IgD-negative memory B cell (primary cell): Measurements from ENCODE around the gene TCHP. TPM values are rescaled to one million over a fixed set of nuclear protein-coding genes. Genes with fewer than 3 reads are reported as not detected.

Experiments
- H3K27ac Mint-ChIP-seq, 3 donors: one replicate each; pipeline ENCODE4 v1.8.0; 2020 to 2022; ENCODE audit warnings: mild to moderate bottlenecking in 3 of 3, mixed read lengths in 3 of 3, moderate library complexity in 1 of 3
- H3K27me3 Mint-ChIP-seq: one replicate; pipeline ENCODE4 v1.8.0; 2021; ENCODE audit warnings: mixed read lengths
- H3K36me3 Mint-ChIP-seq: one replicate; pipeline ENCODE4 v1.8.0; 2020; ENCODE audit warnings: mild to moderate bottlenecking, mixed read lengths
- H3K4me1 Mint-ChIP-seq, 3 donors: one replicate each; pipeline ENCODE4 v1.8.0; 2020 to 2022; ENCODE audit warnings: mixed read lengths in 3 of 3, mild to moderate bottlenecking in 1 of 3
- H3K4me3 Mint-ChIP-seq, 4 donors: one replicate each; pipeline ENCODE4 v1.8.0; 2020 to 2022; ENCODE audit warnings: mild to moderate bottlenecking in 4 of 4, mixed read lengths in 4 of 4, moderate library complexity in 3 of 4
- H3K9me3 Mint-ChIP-seq, 3 donors: one replicate each; pipeline ENCODE4 v1.8.0; 2020 to 2021; ENCODE audit warnings: mixed read lengths in 3 of 3, mild to moderate bottlenecking in 1 of 3
- polyA plus RNA-seq: library from polyadenylated mRNA; unstranded; fragments of 300-500 nt; fragmentation: Illumina TruSeq; gene quantifications from one replicate; pipeline ENCODE4 v1.2.3, GENCODE V29; 2021

TCHP gene
- polyA plus RNA-seq, 1 donor from 2014 or later: 12.5 TPM

DNA sequence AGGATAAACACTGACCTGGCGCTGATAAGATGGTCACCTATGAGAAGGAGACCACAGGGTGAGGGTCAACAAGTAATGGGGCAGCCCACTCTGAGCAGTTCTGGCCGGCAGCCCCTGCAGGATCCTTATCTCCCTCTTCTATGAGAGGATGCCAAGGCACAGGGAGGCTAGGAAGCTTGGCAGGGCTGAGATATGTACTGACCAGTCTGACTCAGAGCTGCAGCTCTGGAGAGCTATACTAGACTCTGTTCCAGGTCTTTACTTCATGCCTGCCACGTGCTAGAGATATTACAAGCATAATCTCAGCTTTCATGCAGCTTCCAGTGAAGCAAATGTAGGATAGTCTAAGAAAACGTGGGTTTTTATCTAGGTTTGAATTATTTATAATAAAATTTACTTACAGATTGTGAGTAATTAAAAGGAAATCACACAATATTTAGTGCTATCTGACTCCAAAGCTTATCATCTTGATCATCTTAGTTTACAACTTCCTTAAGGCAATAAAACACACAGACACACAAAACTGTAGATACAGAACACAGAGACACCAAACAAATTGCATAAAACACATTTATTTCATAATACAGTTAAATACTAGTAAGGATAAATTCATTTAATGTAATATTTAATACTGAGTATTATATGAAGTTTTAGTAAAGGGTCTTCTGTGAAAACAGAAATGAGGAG lies 63.8 kb downstream of the TCHP start:
- peaks cover 2% of the 10 kb centered on the region for H3K36me3 Mint-ChIP-seq
- no peaks in the 10 kb centered on the region for H3K27me3 Mint-ChIP-seq
- H3K4me1 Mint-ChIP-seq: peaks cover 4 to 9% (median 5%) of the 10 kb centered on the region in 3 donors
- H3K9me3 Mint-ChIP-seq: no peaks in the 10 kb centered on the region
- no peak overlapping the region for H3K4me3 Mint-ChIP-seq
- peak overlapping the region in 1 of 3 donors; percentile 65 for H3K27ac Mint-ChIP-seq

DNA sequence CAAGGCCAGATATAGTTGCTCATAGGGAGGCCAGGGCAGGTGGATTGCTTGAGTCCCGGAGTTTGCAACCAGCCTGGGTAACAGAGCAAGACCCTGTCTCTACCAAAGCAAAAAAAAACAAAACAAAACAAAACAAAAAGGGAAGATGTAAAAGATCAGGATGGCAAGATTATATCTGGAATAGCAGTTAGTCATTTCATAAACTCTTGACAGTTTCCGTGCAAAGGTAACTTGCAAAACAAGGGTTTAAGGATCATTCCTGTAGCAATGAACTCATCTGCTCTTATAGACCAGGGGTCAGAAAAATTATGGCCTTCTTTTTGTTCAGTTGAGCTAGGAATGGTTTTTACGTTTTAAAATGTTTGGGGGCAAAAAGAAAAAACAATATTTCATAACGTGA lies 66.5 kb downstream of the TCHP start:
- H3K4me3 Mint-ChIP-seq: no peak overlapping the region
- no peaks in the 10 kb centered on the region for H3K9me3 Mint-ChIP-seq
- no peaks in the 10 kb centered on the region for H3K27me3 Mint-ChIP-seq

DNA sequence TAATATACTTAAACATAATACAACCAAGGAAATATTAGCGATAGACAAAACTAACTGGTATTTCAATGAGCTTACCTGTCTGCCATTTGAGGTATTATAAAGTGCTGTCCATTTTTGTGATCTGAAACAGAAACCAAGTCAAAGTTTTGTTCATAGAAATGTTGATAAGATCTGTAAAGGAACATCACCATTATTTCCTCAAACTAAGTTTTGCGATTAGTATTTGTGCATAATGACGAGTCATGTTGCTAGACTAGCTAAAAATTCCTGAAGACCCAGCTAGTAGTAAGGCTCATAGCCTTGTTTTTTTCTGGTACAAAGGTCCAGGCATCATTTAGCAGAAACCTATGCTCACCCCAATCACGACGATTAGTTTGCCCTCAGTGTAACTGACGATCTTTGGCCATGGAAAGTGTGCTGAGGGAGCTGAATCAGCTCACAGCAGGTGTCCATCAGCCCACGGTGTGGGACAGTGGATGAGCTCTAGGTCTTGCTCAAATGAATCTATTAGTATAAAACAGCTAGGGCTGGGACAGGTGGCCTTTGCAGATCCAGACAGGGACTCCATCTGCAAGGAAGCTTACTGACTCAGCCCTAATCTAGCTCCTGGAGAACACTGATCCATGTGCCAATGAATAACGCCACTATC lies 67.4 kb downstream of the TCHP start:
- peaks cover 8 to 13% (median 11%) of the 10 kb centered on the region in 3 donors for H3K4me1 Mint-ChIP-seq
- H3K27ac Mint-ChIP-seq: peak overlapping the region in 2 of 3 donors; percentile 11 to 87
- no peaks in the 10 kb centered on the region for H3K27me3 Mint-ChIP-seq
- H3K9me3 Mint-ChIP-seq: no peaks in the 10 kb centered on the region
- H3K36me3 Mint-ChIP-seq: peaks cover 2% of the 10 kb centered on the region
- H3K4me3 Mint-ChIP-seq: peak overlapping the region in 2 of 4 donors; percentile 6 to 31

More for the DNA sequence above, 66.5 kb downstream of the TCHP start:
- peaks cover 2% of the 10 kb centered on the region for H3K36me3 Mint-ChIP-seq
- H3K27ac Mint-ChIP-seq: peak overlapping the region in 2 of 3 donors; percentile 16 to 90
- peaks cover 5 to 9% (median 9%) of the 10 kb centered on the region in 3 donors for H3K4me1 Mint-ChIP-seq

Other genes starting within 250 kb of the TCHP start
- 0.10 TPM for gene FAM222A, start 186.4 kb upstream of the TCHP start, polyA plus RNA-seq
- gene TRPV4, start 66.9 kb upstream of the TCHP start, polyA plus RNA-seq: not detected
- gene GLTP, start 19.7 kb upstream of the TCHP start, polyA plus RNA-seq: 47.8 TPM
- 93.4 TPM for gene GIT2, start 96.1 kb downstream of the TCHP start, polyA plus RNA-seq
- gene ANKRD13A, start 99.2 kb downstream of the TCHP start, polyA plus RNA-seq: 156 TPM
- 14.1 TPM for gene C12orf76, start 148.2 kb downstream of the TCHP start, polyA plus RNA-seq
- gene IFT81, start 224.1 kb downstream of the TCHP start, polyA plus RNA-seq: 1.5 TPM